Activated T-cell treated with anti-CD3 and anti-CD28 coated beads, Interleukin-2, amount 50 U/mL, for 4 hours (primary cell): ENCODE measurements around the gene LRIF1. TPM values are rescaled to one million over a fixed set of nuclear protein-coding genes. Genes with fewer than 3 reads are reported as not detected.
"Not testable (repeated sequence)": the region's sequence is repeated elsewhere in the genome, so short reads cannot be mapped to it uniquely, and the experiment has no call there.

Experiments used
- ATAC-seq, 2 donors: fragments of 200-7000 bp; cut with Tn5 transposase; one replicate each; pipeline ENCODE4 v1.10.0; 2021
- DNase-seq: peaks from one replicate; pipeline ENCODE4 v3.0.0-alpha.2; 2020
- H3K27me3 Mint-ChIP-seq: one replicate; pipeline ENCODE4 v1.8.0; 2021; ENCODE audit warnings: low read depth, mixed read lengths
- H3K36me3 Mint-ChIP-seq: one replicate; pipeline ENCODE4 v1.8.0; 2022; ENCODE audit warnings: mixed read lengths; ENCODE audit not compliant: insufficient read depth
- H3K4me1 Mint-ChIP-seq: one replicate; pipeline ENCODE4 v1.8.0; 2021; ENCODE audit warnings: low read depth, mixed read lengths
- H3K4me3 Mint-ChIP-seq: one replicate; pipeline ENCODE4 v1.8.0; 2021; ENCODE audit warnings: mild to moderate bottlenecking, moderate library complexity, mixed read lengths
- H3K9me3 Mint-ChIP-seq: one replicate; pipeline ENCODE4 v1.8.0; 2021; ENCODE audit warnings: mixed read lengths
- total RNA-seq, 3 donors: library from RNA; stranded (reverse); gene quantifications; one replicate each; pipeline ENCODE4 v1.2.1, GENCODE V29; 2021

Gene LRIF1
- 10 to 100 TPM in 1 of 3 donors, 1 to 10 TPM in 2; 7.5 to 10.1 (median 9.5) TPM for total RNA-seq

DNA sequence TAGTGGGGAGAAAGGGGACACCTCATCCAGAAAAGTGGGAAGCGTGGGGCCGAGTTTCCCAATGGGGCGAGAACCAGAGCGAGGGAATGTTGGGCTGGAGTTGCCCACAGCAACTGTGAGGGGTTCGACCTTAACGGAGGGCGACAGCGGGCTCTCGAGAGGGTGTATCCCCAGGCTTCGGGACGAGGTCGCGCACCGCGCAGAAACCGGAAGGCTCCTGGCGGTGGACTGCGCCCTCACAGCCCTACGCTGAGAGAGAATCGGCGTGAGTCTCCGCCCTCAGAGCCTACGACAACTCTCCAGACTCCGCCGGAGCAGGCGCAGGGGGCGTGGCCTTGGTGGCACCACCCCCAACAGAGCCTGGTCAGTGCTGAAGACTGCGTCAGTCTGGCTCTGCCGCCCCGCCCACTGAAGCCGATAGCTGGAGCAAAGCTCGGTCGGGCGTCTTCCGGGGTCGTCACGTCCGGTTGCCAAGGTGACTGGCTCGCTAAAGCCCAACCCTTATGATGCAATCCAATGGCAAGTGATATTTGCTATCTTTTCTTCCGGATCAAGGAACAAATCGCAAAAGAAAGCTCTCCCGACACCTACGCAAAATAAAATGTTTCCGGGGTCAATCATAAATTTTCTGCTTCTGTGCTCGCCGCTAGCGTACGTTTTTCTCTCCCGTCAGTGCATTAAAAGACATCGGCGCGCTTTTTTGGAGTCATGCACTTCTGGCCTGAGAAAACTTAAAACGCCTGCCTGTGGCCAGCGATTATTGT lies at the start of gene LRIF1:
LRIF1 (minus strand) TSS at position 232 of the 764 bp plus-strand sequence. CDS start 234 bp downstream, outside the sequence.
- H3K36me3 Mint-ChIP-seq = peaks cover 26% of the 10 kb centered on the region

GRCh38 chr1:111008031-111008430 lies 44.3 kb upstream of the LRIF1 start:
- Mint-ChIP-seq H3K4me3 (no peak overlapping the region), H3K27me3 (peaks cover 65% of the 10 kb centered on the region), H3K4me1 (no peaks in the 10 kb centered on the region), H3K36me3 (peaks cover 2% of the 10 kb centered on the region), H3K9me3 (peaks cover 15% of the 10 kb centered on the region)
- ATAC-seq (no peak), DNase-seq (no peak)

More for the DNA sequence above, at the start of gene LRIF1:
- Mint-ChIP-seq H3K4me1 (peaks cover 37% of the 10 kb centered on the region), H3K4me3 (peak within 1 kb of the TSS; percentile 89), H3K9me3 (peaks cover 49% of the 10 kb centered on the region), H3K27me3 (peaks cover 11% of the 10 kb centered on the region)
- peak; percentile 98 to 99 for ATAC-seq
- DNase-seq = peak; percentile 99

DNA sequence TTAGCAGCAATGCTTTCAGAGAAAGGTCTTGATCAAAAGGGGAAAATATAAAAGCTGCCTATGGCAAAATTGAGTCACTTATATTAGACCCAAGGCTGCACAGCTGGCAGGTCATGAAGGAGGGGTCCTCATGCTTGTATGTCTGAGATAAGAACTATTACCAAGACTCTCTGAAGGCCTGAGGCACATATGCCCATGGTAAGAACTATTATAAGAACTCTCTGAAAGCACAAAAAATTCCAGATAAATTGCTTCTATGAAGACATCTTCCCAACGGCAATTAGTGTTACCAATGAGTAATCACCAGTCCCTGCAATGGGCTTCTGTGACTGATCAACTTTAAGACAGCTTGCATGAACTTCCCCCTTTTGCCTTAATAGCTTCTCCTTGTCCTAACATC lies 42.8 kb upstream of the LRIF1 start:
- H3K27me3 Mint-ChIP-seq = peaks cover 72% of the 10 kb centered on the region
- H3K4me1 Mint-ChIP-seq = no peaks in the 10 kb centered on the region
- peaks cover 14% of the 10 kb centered on the region for H3K9me3 Mint-ChIP-seq
- peaks cover 2% of the 10 kb centered on the region for H3K36me3 Mint-ChIP-seq
- ATAC-seq (no peak), DNase-seq (no peak)
- H3K4me3 Mint-ChIP-seq = no peak overlapping the region

DNA sequence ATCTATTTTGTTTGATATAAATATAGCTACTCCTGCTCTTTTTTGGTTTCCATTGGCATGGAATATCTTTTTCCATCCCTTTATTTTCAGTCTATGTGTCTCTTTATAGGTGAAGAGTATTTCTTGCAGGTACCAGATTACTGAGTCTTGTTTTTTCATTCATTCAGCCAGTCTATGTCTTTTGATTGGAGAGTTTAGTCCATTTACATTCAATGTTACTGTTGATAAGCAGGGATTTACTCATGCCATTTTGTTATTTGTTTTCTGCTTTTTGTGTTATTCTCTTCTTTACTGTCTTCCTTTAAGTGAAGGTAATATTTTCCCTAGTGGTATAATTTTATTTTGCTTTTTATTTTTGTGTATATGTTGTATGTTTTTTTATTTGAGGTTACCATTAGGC lies 35.9 kb upstream of the LRIF1 start:
- not testable (repeated sequence) for ATAC-seq, H3K36me3 Mint-ChIP-seq, DNase-seq, H3K4me3 Mint-ChIP-seq, H3K4me1 Mint-ChIP-seq
- peaks cover 46% of the 10 kb centered on the region for H3K27me3 Mint-ChIP-seq
- H3K9me3 Mint-ChIP-seq = peaks cover 14% of the 10 kb centered on the region

DNA sequence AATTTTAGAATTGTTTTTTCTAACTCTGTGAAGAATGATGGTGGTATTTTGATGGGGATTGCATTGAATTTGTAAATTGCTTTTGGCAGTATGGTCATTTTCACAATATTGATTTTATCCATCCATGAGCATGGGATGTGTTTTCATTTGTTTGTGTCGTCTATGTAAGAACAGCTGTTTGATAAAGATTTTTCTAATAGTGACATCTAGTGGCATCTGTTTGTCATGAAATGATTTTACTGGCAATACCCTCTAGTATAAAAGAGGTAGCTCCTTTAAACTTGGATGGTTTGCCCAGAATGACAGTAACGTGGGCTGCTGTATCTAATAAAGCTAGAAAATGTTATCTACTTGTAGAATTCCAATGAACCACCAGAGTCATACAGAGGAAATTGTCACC lies 28.6 kb upstream of the LRIF1 start:
- not testable (repeated sequence) for H3K4me1 Mint-ChIP-seq, DNase-seq, ATAC-seq, H3K4me3 Mint-ChIP-seq, H3K9me3 Mint-ChIP-seq, H3K36me3 Mint-ChIP-seq
- peaks cover 14% of the 10 kb centered on the region for H3K27me3 Mint-ChIP-seq

GRCh38 chr1:110991295-110991694 lies 27.6 kb upstream of the LRIF1 start:
- not testable (repeated sequence) for H3K4me1 Mint-ChIP-seq, DNase-seq, H3K4me3 Mint-ChIP-seq, H3K9me3 Mint-ChIP-seq, ATAC-seq, H3K36me3 Mint-ChIP-seq
- peaks cover 15% of the 10 kb centered on the region for H3K27me3 Mint-ChIP-seq

DNA sequence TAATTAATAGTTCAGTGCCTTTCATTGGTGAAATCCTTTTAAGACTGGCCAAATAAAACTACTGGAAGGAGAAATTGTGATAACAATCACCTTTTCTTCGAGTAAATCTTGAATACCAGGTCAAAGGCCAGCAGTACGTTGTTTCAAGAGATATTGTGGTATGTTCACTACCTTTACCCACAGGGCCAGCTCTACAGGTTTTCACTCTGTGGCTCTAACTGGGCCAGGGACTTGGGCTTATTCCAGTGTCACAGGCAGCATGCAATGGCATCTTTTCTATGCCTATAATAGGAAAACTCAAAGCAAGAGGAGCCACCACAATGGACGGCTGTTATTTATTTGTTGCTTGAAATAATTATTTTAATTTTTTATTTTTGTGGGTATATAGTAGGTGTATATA lies 26.8 kb upstream of the LRIF1 start:
- ATAC-seq = no peak
- Mint-ChIP-seq H3K9me3 (no peaks in the 10 kb centered on the region), H3K27me3 (peaks cover 13% of the 10 kb centered on the region)

DNA sequence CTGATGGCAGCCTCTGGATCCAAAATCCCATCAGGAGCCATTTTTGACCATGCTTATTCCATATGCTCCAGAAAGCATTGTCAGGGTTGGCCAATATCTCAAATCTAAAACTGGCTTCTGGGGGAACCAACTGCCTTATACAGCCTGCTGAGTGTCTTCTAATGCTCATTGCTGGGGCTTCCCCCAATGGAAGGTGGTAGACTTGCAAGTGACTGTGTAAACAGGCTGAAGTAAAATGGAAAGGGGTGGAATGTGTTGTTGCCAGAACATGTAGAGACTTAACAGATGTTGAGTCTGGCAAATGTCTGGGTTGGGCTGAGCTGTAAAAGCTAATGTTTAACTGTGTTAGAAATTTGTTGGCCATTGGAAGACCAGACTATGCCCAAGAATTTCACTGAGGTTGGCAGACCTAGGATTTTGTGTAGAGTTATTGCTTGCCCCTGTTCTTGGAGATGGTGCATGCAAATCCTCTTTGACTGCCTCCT lies 22.7 kb upstream of the LRIF1 start:
- no peak for ATAC-seq
- Mint-ChIP-seq H3K4me1 (peaks cover 16% of the 10 kb centered on the region), H3K36me3 (peaks cover 1% of the 10 kb centered on the region), H3K27me3 (peaks cover 11% of the 10 kb centered on the region), H3K4me3 (no peak overlapping the region), H3K9me3 (peaks cover 12% of the 10 kb centered on the region)
- no peak for DNase-seq

More for the DNA sequence above, 26.8 kb upstream of the LRIF1 start:
- Mint-ChIP-seq H3K4me3 (no peak overlapping the region), H3K36me3 (no peaks in the 10 kb centered on the region), H3K4me1 (peaks cover 4% of the 10 kb centered on the region)
- no peak for DNase-seq

GRCh38 chr1:110982320-110982719 lies 18.6 kb upstream of the LRIF1 start:
- ATAC-seq (no peak), DNase-seq (no peak)
- peaks cover 22% of the 10 kb centered on the region for H3K27me3 Mint-ChIP-seq
- peaks cover 14% of the 10 kb centered on the region for H3K4me1 Mint-ChIP-seq
- peaks cover 22% of the 10 kb centered on the region for H3K9me3 Mint-ChIP-seq
- H3K4me3 Mint-ChIP-seq = no peak overlapping the region
- peaks cover 6% of the 10 kb centered on the region for H3K36me3 Mint-ChIP-seq

DNA sequence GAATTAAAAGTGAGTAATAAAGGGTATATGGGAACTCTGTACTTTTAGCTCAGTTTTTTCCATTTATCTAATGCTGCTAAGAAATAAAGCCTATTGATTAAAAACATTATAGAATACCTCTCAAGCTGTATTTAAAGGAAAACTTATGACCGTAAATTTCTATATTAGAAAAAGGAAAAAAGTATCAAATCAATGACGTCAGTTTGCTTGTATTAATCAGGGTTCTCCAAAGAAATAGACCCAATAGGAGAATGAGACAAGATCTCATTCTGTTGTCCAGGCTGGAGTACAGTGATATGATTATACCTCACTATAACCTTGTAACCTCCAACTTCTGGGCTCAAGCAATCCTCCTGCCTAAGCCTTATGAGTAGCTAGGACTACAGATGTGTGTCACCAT lies 15.4 kb upstream of the LRIF1 start:
- ATAC-seq (no peak), DNase-seq (no peak)
- peaks cover 26% of the 10 kb centered on the region for H3K27me3 Mint-ChIP-seq
- peaks cover 14% of the 10 kb centered on the region for H3K4me1 Mint-ChIP-seq
- H3K36me3 Mint-ChIP-seq = peaks cover 9% of the 10 kb centered on the region
- no peak overlapping the region for H3K4me3 Mint-ChIP-seq
- peaks cover 31% of the 10 kb centered on the region for H3K9me3 Mint-ChIP-seq

DNA sequence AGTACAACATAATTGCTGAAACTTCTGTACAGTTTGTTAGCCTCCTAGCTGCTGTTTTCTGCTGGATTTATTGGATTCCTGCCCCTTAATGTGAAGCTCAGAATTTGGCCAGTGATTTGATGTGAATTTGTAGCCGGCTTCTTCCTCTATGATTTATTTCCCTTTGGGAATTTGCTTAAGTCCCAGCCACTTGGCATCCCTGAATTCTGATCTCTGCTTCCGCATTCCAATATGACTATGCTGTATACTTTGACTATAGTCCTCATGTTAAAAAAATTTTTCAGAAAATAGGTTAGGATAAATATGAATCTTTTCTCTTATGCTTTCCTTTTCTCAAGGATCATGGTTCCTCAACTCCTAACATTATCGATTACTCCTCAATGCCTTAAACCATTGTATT lies 12.4 kb upstream of the LRIF1 start:
- no peak for ATAC-seq
- DNase-seq = no peak
- Mint-ChIP-seq H3K9me3 (peaks cover 37% of the 10 kb centered on the region), H3K36me3 (peaks cover 10% of the 10 kb centered on the region), H3K4me3 (no peak overlapping the region), H3K4me1 (no peaks in the 10 kb centered on the region), H3K27me3 (peaks cover 49% of the 10 kb centered on the region)

DNA sequence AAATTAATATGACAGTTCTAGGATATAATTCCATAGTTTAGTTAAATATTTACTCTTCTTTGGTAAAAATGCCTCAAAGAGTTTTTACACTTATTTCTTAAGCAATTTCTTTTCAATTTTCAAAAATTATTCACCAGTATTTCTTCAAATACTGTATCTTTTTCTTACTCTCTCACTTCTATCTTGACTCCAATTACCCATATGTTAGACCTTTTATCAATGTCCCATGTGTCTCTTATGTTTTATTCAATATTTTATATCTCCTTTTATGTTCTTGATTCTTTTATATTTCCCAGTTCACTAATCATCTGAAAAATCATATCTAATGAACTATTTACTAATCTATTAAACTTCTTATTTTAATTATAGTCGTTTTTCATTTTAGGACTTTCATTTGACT lies 11.5 kb upstream of the LRIF1 start:
- peaks cover 7% of the 10 kb centered on the region for H3K36me3 Mint-ChIP-seq
- ATAC-seq (no peak), DNase-seq (no peak)
- no peaks in the 10 kb centered on the region for H3K4me1 Mint-ChIP-seq
- H3K4me3 Mint-ChIP-seq = no peak overlapping the region
- H3K27me3 Mint-ChIP-seq = peaks cover 50% of the 10 kb centered on the region
- peaks cover 35% of the 10 kb centered on the region for H3K9me3 Mint-ChIP-seq

DNA sequence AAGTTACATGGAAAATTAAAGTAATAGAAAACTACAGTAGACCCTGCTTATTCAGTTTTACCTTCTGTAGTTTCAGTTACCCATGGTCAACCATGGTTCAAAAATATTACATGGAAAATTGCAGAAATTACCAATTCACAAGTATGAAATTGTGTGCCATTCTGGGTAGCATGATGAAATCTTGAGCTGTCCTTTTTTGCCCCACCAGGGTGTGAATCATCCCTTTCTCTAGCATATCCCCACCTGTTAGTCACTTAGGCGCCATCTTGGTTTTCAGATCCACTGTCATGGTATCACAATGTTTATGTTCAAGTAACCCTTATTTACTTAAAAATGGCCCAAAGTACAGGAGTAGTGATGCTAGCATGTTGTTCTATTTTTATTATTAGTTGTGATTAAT lies 3.5 kb upstream of the LRIF1 start:
- peaks cover 12% of the 10 kb centered on the region for H3K36me3 Mint-ChIP-seq
- no peak for DNase-seq
- peaks cover 20% of the 10 kb centered on the region for H3K4me1 Mint-ChIP-seq
- peaks cover 43% of the 10 kb centered on the region for H3K27me3 Mint-ChIP-seq
- H3K4me3 Mint-ChIP-seq = no peak overlapping the region
- ATAC-seq = no peak
- H3K9me3 Mint-ChIP-seq = peaks cover 56% of the 10 kb centered on the region

- peaks cover 17% of the 10 kb centered on the region for H3K27me3 Mint-ChIP-seq
- H3K36me3 Mint-ChIP-seq = peaks cover 22% of the 10 kb centered on the region
- H3K4me1 Mint-ChIP-seq = peaks cover 37% of the 10 kb centered on the region
- ATAC-seq (no peak), DNase-seq (no peak)
- peaks cover 52% of the 10 kb centered on the region for H3K9me3 Mint-ChIP-seq
- H3K4me3 Mint-ChIP-seq = peak overlapping the region; percentile 89
Observed at GRCh38 chr1:110964455-110964903, 757 bp upstream of the LRIF1 start.
